ENCODE measurements around the gene ANKRD52. TPM values are rescaled to one million over a fixed set of nuclear protein-coding genes. Genes with fewer than 3 reads are reported as not detected.

ANKRD52 gene
- total and polyA plus RNA-seq, 9 of the 15 experiments (the other 6 are each of a cell fraction or from before 2014, with no cell fraction given) = 0.52 to 46.8 (median 7.9) TPM

DNA sequence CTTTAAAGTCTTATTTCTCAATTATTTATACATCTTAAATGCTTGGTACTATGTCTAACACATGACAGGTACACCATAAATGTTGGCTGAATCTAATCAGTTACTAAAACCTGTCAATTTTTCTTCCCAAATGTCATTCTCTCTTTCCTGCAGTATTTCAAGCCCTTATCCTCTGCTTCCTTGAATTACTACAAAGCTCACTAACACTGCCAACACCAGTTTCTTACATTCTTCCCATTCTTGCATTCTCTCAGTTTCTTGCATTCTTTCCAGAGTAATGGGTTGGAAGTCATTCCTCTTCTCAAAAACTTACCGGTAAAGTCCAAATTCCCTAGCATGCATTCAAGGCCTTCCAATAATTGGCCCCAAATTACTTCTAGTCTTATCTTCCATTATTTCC lies 59.3 kb downstream of the ANKRD52 start (continued):
- TF ChIP-seq DEAF1 (CRISPR knock-in tag; IDR thresholded peaks at IDR 0.05) (no peak), HMG20B (CRISPR knock-in tag; IDR thresholded peaks at IDR 0.05) (no peak), POLR2B (IDR thresholded peaks at IDR 0.05; ENCODE audit: low read depth, partially characterized antibody) (no peak), CHD4 (IDR thresholded peaks at IDR 0.05; ENCODE audit: insufficient read depth, insufficient replicate concordance, low read depth, low read length, poor library complexity, severe bottlenecking) (no peak), SMC3 (conservative IDR thresholded peaks at IDR 0.05; ENCODE audit: insufficient read depth, low read depth, low read length) (no peak)
- TF ChIP-seq, protein P1, sequence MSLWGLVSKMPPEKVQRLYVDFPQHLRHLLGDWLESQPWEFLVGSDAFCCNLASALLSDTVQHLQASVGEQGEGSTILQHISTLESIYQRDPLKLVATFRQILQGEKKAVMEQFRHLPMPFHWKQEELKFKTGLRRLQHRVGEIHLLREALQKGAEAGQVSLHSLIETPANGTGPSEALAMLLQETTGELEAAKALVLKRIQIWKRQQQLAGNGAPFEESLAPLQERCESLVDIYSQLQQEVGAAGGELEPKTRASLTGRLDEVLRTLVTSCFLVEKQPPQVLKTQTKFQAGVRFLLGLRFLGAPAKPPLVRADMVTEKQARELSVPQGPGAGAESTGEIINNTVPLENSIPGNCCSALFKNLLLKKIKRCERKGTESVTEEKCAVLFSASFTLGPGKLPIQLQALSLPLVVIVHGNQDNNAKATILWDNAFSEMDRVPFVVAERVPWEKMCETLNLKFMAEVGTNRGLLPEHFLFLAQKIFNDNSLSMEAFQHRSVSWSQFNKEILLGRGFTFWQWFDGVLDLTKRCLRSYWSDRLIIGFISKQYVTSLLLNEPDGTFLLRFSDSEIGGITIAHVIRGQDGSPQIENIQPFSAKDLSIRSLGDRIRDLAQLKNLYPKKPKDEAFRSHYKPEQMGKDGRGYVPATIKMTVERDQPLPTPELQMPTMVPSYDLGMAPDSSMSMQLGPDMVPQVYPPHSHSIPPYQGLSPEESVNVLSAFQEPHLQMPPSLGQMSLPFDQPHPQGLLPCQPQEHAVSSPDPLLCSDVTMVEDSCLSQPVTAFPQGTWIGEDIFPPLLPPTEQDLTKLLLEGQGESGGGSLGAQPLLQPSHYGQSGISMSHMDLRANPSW (CRISPR knock-in tag; IDR thresholded peaks at IDR 0.05) = no peak

All from K562 (cell line).